ENCODE results near the gene CHST11. TPM values are rescaled to one million over a fixed set of nuclear protein-coding genes. Genes with fewer than 3 reads are reported as not detected.

CHST11 gene
- total RNA-seq, 1 donor from 2014 or later = 7.7 TPM

DNA sequence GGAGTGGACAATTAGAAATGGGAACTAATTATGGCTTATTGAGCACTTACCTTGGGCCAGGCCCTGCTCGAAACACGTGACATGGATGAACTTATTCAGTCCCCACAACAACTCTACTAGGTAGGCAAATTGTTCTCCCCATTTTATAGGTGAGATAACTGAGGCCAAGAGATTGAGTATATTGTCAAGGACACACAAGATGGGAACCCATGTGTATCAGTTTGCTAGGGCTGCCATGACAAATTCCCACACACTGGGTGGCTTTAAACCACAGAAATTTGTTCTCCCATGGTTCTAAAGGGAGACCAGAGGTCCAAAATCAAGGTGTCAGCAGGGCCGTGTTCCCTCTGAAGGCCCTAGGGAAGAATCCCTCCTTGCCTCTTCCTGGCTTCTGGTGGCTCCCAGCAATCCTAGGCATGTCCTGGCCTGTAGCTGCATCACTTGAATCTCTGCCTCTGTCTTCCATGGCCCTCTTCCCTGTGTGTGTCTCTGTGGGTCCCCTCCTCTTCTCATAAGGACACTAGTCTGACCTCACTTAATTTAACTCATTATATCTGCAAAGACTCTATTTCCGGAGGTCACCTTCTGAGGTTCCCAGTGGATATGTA is 128.8 kb downstream of the CHST11 start:
- DNase-seq (ENCODE audit: low spot score) = no peak
- Histone ChIP-seq H3K27ac (no peak overlapping the region), H3K4me2 (no peak overlapping the region), H3K9ac (no peak overlapping the region), H4K20me1 (ENCODE audit: low read depth) (peaks cover 8% of the 10 kb centered on the region), H3K9me3 (ENCODE audit: low read depth) (no peaks in the 10 kb centered on the region), H2AFZ (replicated peaks) (no peak overlapping the region), H3K4me1 (no peaks in the 10 kb centered on the region), H3K36me3 (no peaks in the 10 kb centered on the region), H3K4me3 (no peak overlapping the region), H3K79me2 (ENCODE audit: low read depth) (no peaks in the 10 kb centered on the region), H3K27me3 (no peaks in the 10 kb centered on the region), H3F3A (ENCODE audit: low read depth) (no peaks in the 10 kb centered on the region)
- no peak overlapping the region for H3K27ac Mint-ChIP-seq
- TF ChIP-seq EZH2phosphoT487 (IDR thresholded peaks at IDR 0.05) (no peak), EZH2 (IDR thresholded peaks at IDR 0.05) (no peak), CTCF (IDR thresholded peaks at IDR 0.05) (no peak)
- H3K36me3 Mint-ChIP-seq = peaks cover 2% of the 10 kb centered on the region
- H3K4me3 Mint-ChIP-seq = no peak overlapping the region
- peaks cover 4% of the 10 kb centered on the region for H3K27me3 Mint-ChIP-seq (ENCODE audit: insufficient read depth, low read depth)
- peaks cover 13% of the 10 kb centered on the region for H3K4me1 Mint-ChIP-seq
- H3K9me3 Mint-ChIP-seq = no peaks in the 10 kb centered on the region

- H3K9ac ChIP-seq = no peak overlapping the region
- no peaks in the 10 kb centered on the region for H3K27me3 ChIP-seq
- H3K36me3 ChIP-seq = no peaks in the 10 kb centered on the region
- no peaks in the 10 kb centered on the region for H3F3A ChIP-seq (ENCODE audit: low read depth)
- TF ChIP-seq EZH2 (IDR thresholded peaks at IDR 0.05) (no peak), EZH2phosphoT487 (IDR thresholded peaks at IDR 0.05) (no peak), CTCF (IDR thresholded peaks at IDR 0.05) (no peak)
- H3K79me2 ChIP-seq (ENCODE audit: low read depth) = no peaks in the 10 kb centered on the region
- no peak overlapping the region for H3K4me3 ChIP-seq
- H3K27ac Mint-ChIP-seq = no peak overlapping the region
- peaks cover 5% of the 10 kb centered on the region for H3K27me3 Mint-ChIP-seq (ENCODE audit: insufficient read depth, low read depth)
- H2AFZ ChIP-seq (replicated peaks) = no peak overlapping the region
- H3K9me3 Mint-ChIP-seq = peaks cover 5% of the 10 kb centered on the region
- peaks cover 8% of the 10 kb centered on the region for H4K20me1 ChIP-seq (ENCODE audit: low read depth)
- peaks cover 2% of the 10 kb centered on the region for H3K36me3 Mint-ChIP-seq
- no peak overlapping the region for H3K27ac ChIP-seq
- peaks cover 13% of the 10 kb centered on the region for H3K4me1 Mint-ChIP-seq
- H3K4me2 ChIP-seq = no peak overlapping the region
- no peak for DNase-seq (ENCODE audit: low spot score)
- H3K4me3 Mint-ChIP-seq = peak overlapping the region; percentile 49
- no peaks in the 10 kb centered on the region for H3K9me3 ChIP-seq (ENCODE audit: low read depth)
- H3K4me1 ChIP-seq = no peaks in the 10 kb centered on the region
These were observed 129.7 kb downstream of the CHST11 start for GRCh38 chr12:104586351-104586919.

GRCh38 chr12:104588047-104588920 is 131.5 kb downstream of the CHST11 start:
- Mint-ChIP-seq H3K27me3 (ENCODE audit: insufficient read depth, low read depth) (peaks cover 4% of the 10 kb centered on the region), H3K4me3 (no peak overlapping the region), H3K9me3 (peaks cover 5% of the 10 kb centered on the region), H3K27ac (no peak overlapping the region), H3K4me1 (peaks cover 13% of the 10 kb centered on the region), H3K36me3 (peaks cover 2% of the 10 kb centered on the region)
- Histone ChIP-seq H3K36me3 (no peaks in the 10 kb centered on the region), H4K20me1 (ENCODE audit: low read depth) (no peaks in the 10 kb centered on the region), H3K9ac (no peak overlapping the region), H3K9me3 (ENCODE audit: low read depth) (no peaks in the 10 kb centered on the region), H3F3A (ENCODE audit: low read depth) (no peaks in the 10 kb centered on the region), H3K4me3 (no peak overlapping the region), H3K4me2 (no peak overlapping the region), H3K27me3 (no peaks in the 10 kb centered on the region), H3K27ac (no peak overlapping the region), H3K4me1 (no peaks in the 10 kb centered on the region), H3K79me2 (ENCODE audit: low read depth) (no peaks in the 10 kb centered on the region), H2AFZ (replicated peaks) (no peak overlapping the region)
- TF ChIP-seq EZH2phosphoT487 (IDR thresholded peaks at IDR 0.05) (no peak), CTCF (IDR thresholded peaks at IDR 0.05) (no peak), EZH2 (IDR thresholded peaks at IDR 0.05) (no peak)
- no peak for DNase-seq (ENCODE audit: low spot score)

Measured in neural progenitor cell (in vitro differentiated cells).